Measurements from ENCODE around the gene MEX3D. TPM values are rescaled to one million over a fixed set of nuclear protein-coding genes. Genes with fewer than 3 reads are reported as not detected.
A peak's percentile ranks its signal among the peaks of the same experiment; 100 is the strongest.
"Not testable (repeated sequence)": the region's sequence is repeated elsewhere in the genome, so short reads cannot be mapped to it uniquely, and the experiment has no call there.

MEX3D gene
- total RNA-seq, 1 experiment from 2014 or later: 11.5 TPM

- DNase-seq (ENCODE audit: extremely low read depth, low read depth): no peak
These were observed 43.7 kb downstream of the MEX3D start for GRCh38 chr19:1524287-1524971.

GRCh38 chr19:1523412-1524286, 44.5 kb downstream of the MEX3D start, which contains the start of gene PLK5:
Gene PLK5, plus strand, starts transcription at chr19:1524077. Its CDS starts 2,920 bp downstream, at chr19:1526997.
- no peak for DNase-seq (ENCODE audit: extremely low read depth, low read depth)

- DNase-seq (ENCODE audit: extremely low read depth, low read depth): no peak
These were observed 45.3 kb downstream of the MEX3D start for GRCh38 chr19:1522838-1523237.

GRCh38 chr19:1522061-1522460, 46.1 kb downstream of the MEX3D start:
- DNase-seq (ENCODE audit: extremely low read depth, low read depth): no peak

- no peak for DNase-seq (ENCODE audit: extremely low read depth, low read depth)
These were observed 46.5 kb downstream of the MEX3D start for GRCh38 chr19:1521636-1522035.

- DNase-seq (ENCODE audit: extremely low read depth, low read depth): no peak
These were observed 47.8 kb downstream of the MEX3D start for GRCh38 chr19:1520203-1520780.

GRCh38 chr19:1519802-1520201, 48.3 kb downstream of the MEX3D start:
- DNase-seq (ENCODE audit: extremely low read depth, low read depth): not testable (repeated sequence)

- no peak for DNase-seq (ENCODE audit: extremely low read depth, low read depth)
These were observed 49.7 kb downstream of the MEX3D start for GRCh38 chr19:1518471-1518870.

- DNase-seq (ENCODE audit: extremely low read depth, low read depth): no peak
These were observed 51.8 kb downstream of the MEX3D start for GRCh38 chr19:1516395-1516753.

- no peak for DNase-seq (ENCODE audit: extremely low read depth, low read depth)
These were observed 53.0 kb downstream of the MEX3D start for GRCh38 chr19:1514986-1515721.

- no peak for DNase-seq (ENCODE audit: extremely low read depth, low read depth)
These were observed 53.8 kb downstream of the MEX3D start for GRCh38 chr19:1514295-1514661.

- DNase-seq (ENCODE audit: extremely low read depth, low read depth): peak; percentile 45
These were observed 54.4 kb downstream of the MEX3D start for GRCh38 chr19:1513499-1514294.

- DNase-seq (ENCODE audit: extremely low read depth, low read depth): peak; percentile 42
These were observed 55.2 kb downstream of the MEX3D start, which contains the start of gene ADAMTSL5 for GRCh38 chr19:1512671-1513498. Gene ADAMTSL5, minus strand, starts transcription at chr19:1513019. Its CDS starts 2,076 bp downstream, at chr19:1510943.

GRCh38 chr19:1511318-1512317, 56.5 kb downstream of the MEX3D start:
- DNase-seq (ENCODE audit: extremely low read depth, low read depth): no peak

- DNase-seq (ENCODE audit: extremely low read depth, low read depth): no peak
These were observed 57.3 kb downstream of the MEX3D start for GRCh38 chr19:1510807-1511206.

- DNase-seq (ENCODE audit: extremely low read depth, low read depth): no peak
These were observed 57.7 kb downstream of the MEX3D start for GRCh38 chr19:1510442-1510806.

- no peak for DNase-seq (ENCODE audit: extremely low read depth, low read depth)
These were observed 58.3 kb downstream of the MEX3D start for GRCh38 chr19:1509602-1510441.

Measured in NCI-H460 (cell line).